ENCODE measurements around the gene DCHS2.

Gene DCHS2

DNA sequence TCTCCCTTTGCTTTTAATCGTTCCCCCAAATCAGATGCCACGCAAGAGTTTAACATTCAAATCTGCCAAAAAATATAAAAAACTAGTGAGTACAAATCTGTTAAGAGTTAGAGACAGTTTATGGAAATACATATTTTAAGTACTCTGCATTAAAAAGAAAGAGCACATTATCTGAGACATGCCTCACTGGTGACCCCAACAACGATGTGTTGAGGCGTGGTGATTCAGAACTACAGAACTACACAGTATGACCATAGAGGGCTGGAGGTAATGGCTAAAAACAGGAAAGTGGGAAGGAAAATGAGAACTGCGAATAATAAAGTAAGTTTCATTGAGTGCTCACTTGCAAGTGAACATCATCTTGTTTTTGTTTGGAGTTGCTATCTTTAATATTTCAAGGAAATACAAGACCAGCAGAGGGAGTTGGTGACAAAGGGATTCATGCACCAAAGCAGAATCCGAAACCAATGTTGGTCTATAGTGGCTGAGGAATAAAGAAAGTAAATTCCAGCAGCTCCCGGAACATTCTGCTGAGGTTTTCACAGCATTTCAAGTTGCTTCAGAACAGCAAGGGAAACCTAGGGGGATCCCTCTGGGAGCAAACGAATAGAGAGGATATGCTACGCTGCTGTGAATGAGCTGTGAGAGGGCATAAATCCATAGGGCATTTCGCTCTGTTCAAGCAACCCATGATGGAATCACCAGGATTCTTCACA lies 92.2 kb downstream of the DCHS2 start:
- no peak for TF ChIP-seq TAF1 (IDR thresholded peaks at IDR 0.05; ENCODE audit: borderline replicate concordance, insufficient read depth, low read length)
- TF ChIP-seq SIN3A (IDR thresholded peaks at IDR 0.05; ENCODE audit: borderline replicate concordance, insufficient read depth, low read length): no peak
- TF ChIP-seq, protein P1, sequence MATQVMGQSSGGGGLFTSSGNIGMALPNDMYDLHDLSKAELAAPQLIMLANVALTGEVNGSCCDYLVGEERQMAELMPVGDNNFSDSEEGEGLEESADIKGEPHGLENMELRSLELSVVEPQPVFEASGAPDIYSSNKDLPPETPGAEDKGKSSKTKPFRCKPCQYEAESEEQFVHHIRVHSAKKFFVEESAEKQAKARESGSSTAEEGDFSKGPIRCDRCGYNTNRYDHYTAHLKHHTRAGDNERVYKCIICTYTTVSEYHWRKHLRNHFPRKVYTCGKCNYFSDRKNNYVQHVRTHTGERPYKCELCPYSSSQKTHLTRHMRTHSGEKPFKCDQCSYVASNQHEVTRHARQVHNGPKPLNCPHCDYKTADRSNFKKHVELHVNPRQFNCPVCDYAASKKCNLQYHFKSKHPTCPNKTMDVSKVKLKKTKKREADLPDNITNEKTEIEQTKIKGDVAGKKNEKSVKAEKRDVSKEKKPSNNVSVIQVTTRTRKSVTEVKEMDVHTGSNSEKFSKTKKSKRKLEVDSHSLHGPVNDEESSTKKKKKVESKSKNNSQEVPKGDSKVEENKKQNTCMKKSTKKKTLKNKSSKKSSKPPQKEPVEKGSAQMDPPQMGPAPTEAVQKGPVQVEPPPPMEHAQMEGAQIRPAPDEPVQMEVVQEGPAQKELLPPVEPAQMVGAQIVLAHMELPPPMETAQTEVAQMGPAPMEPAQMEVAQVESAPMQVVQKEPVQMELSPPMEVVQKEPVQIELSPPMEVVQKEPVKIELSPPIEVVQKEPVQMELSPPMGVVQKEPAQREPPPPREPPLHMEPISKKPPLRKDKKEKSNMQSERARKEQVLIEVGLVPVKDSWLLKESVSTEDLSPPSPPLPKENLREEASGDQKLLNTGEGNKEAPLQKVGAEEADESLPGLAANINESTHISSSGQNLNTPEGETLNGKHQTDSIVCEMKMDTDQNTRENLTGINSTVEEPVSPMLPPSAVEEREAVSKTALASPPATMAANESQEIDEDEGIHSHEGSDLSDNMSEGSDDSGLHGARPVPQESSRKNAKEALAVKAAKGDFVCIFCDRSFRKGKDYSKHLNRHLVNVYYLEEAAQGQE (IDR thresholded peaks at IDR 0.05; ENCODE audit: insufficient read depth in 1 of 2, low read depth in 2 of 2, low read length in 2 of 2): no peak
- no peak for TF ChIP-seq POLR2AphosphoS5 (IDR thresholded peaks at IDR 0.05; ENCODE audit: low read depth, low read length)
- TF ChIP-seq FOXP2 (optimal IDR thresholded peaks at IDR 0.05; ENCODE audit: borderline replicate concordance, extremely low read depth, extremely low read length, insufficient read depth): no peak

DNA sequence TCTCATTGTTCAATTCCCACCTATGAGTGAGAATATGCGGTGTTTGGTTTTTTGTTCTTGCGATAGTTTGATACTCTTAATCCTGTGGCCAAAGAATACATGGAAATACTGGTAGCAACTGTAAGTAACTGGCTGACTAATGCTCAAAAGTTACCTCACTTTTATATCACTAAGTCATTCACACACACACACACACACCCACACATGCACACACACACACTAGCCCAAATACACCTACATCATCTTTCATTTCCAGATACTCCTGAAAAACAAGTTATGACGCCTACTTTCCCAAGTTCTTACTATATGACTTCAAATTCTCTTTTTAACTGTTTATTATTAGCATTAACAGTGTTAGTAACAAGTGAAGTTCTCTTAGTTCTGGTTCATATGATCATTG lies 101.3 kb downstream of the DCHS2 start:
- TF ChIP-seq POLR2AphosphoS5 (IDR thresholded peaks at IDR 0.05; ENCODE audit: low read depth, low read length) (no peak), SIN3A (IDR thresholded peaks at IDR 0.05; ENCODE audit: borderline replicate concordance, insufficient read depth, low read length) (no peak), FOXP2 (optimal IDR thresholded peaks at IDR 0.05; ENCODE audit: borderline replicate concordance, extremely low read depth, extremely low read length, insufficient read depth) (no peak)

DNA sequence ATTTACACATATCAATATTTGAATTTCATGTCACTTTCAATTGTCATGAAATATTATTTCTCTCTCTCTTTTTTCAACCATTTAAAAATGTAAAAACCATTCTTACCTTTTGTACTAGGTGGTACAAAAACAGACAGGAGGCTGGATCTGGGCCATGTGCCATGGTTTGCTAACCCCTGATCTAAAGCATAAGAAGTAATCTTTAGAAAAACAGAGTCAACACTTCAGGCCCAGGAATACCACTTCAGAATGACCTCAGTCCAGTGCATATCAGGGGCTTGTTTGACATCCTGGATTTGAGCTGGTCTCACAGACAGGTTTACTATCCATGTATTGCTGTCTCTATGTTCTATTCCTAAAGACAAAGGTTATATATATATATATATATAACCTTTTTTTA lies 102.5 kb downstream of the DCHS2 start:
- TF ChIP-seq, protein P1 (IDR thresholded peaks at IDR 0.05; ENCODE audit: insufficient read depth in 1 of 2, low read depth in 2 of 2, low read length in 2 of 2): no peak
- no peak for TF ChIP-seq TAF1 (IDR thresholded peaks at IDR 0.05; ENCODE audit: borderline replicate concordance, insufficient read depth, low read length)
- TF ChIP-seq FOXP2 (optimal IDR thresholded peaks at IDR 0.05; ENCODE audit: borderline replicate concordance, extremely low read depth, extremely low read length, insufficient read depth): no peak
- TF ChIP-seq POLR2AphosphoS5 (IDR thresholded peaks at IDR 0.05; ENCODE audit: low read depth, low read length): no peak
- no peak for TF ChIP-seq SIN3A (IDR thresholded peaks at IDR 0.05; ENCODE audit: borderline replicate concordance, insufficient read depth, low read length)

DNA sequence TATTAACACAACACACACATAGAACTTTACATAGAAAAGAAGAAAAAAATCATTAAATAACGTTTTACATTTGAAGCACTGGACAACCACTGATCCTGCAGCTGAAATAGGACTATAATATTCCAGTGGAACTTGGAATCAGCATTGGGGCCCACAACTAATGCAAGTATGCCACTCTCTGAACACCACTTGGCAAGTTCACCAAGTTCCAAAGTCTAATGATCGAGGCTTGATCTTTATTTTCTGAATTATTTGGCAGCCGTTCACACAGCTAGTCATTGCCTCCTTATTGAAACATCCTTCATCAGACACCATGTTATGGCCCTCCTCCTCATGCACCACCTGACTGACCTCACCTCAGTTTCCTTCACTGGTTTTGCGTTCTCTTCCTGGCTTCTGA lies 107.6 kb downstream of the DCHS2 start:
- no peak for TF ChIP-seq POLR2AphosphoS5 (IDR thresholded peaks at IDR 0.05; ENCODE audit: low read depth, low read length)
- no peak for TF ChIP-seq SIN3A (IDR thresholded peaks at IDR 0.05; ENCODE audit: borderline replicate concordance, insufficient read depth, low read length)
- TF ChIP-seq TAF1 (IDR thresholded peaks at IDR 0.05; ENCODE audit: borderline replicate concordance, insufficient read depth, low read length): no peak
- TF ChIP-seq, protein P1 (IDR thresholded peaks at IDR 0.05; ENCODE audit: insufficient read depth in 1 of 2, low read depth in 2 of 2, low read length in 2 of 2): no peak
- TF ChIP-seq FOXP2 (optimal IDR thresholded peaks at IDR 0.05; ENCODE audit: borderline replicate concordance, extremely low read depth, extremely low read length, insufficient read depth): no peak

DNA sequence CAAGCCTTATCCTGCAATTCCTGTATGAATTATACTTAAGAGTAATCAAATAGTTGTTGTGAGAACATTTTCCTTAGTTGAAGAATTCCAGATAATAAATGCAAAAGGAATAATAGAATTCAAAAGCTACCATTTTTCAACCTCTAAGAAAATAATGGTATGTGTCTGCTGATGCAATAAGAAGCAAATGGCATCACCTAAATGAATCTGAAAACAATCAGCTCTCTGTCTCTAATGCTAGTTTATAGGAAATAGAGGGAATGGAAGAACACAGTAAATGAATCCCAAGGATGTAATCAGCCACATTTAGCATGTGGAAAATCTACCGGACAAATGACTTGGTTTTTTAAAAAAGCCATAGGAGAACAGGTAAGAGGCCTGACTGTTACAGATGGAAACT lies 115.1 kb downstream of the DCHS2 start:
- TF ChIP-seq POLR2AphosphoS5 (IDR thresholded peaks at IDR 0.05; ENCODE audit: low read depth, low read length) (no peak), SIN3A (IDR thresholded peaks at IDR 0.05; ENCODE audit: borderline replicate concordance, insufficient read depth, low read length) (no peak), TAF1 (IDR thresholded peaks at IDR 0.05; ENCODE audit: borderline replicate concordance, insufficient read depth, low read length) (no peak), FOXP2 (optimal IDR thresholded peaks at IDR 0.05; ENCODE audit: borderline replicate concordance, extremely low read depth, extremely low read length, insufficient read depth) (no peak)
- TF ChIP-seq, protein P1 (IDR thresholded peaks at IDR 0.05; ENCODE audit: insufficient read depth in 1 of 2, low read depth in 2 of 2, low read length in 2 of 2): no peak
